ENCODE measurements around the gene CREB3. TPM values are rescaled to one million over a fixed set of nuclear protein-coding genes. Genes with fewer than 3 reads are reported as not detected.

The CREB3 gene
- polyA plus RNA-seq, 3 donors, result 17.4 to 38.7 (median 32.2) TPM

GRCh38 chr9:35708146-35708545, 24.3 kb upstream of the CREB3 start:
- H3K4me2 ChIP-seq (replicated peaks; ENCODE audit: extremely low read depth, low read length, poor library complexity, severe bottlenecking), result no peak overlapping the region
- Mint-ChIP-seq H3K4me3 (no peak overlapping the region), H3K36me3 (peaks cover 0 to 90% of the 10 kb centered on the region in 2 donors), H3K27ac (no peak overlapping the region), H3K9me3 (no peaks in the 10 kb centered on the region), H3K4me1 (no peaks in the 10 kb centered on the region), H3K27me3 (ENCODE audit: low read depth in 3 of 3) (peaks cover 0 to 2% (median 0%) of the 10 kb centered on the region in 3 donors)
- WGBS (ENCODE audit: insufficient coverage), result 100% methylated on average over 4 of the region's 4 CpGs
- no peak overlapping the region for H3K9ac ChIP-seq (ENCODE audit: insufficient read depth, low read length, poor library complexity, severe bottlenecking)
- no peak overlapping the region for H3K4me3 ChIP-seq (replicated peaks in 1 of 3; ENCODE audit: low read depth in 2 of 3, low read length in 3 of 3)
- no peaks in the 10 kb centered on the region for H3K4me1 ChIP-seq (ENCODE audit: control insufficient read depth in 1 of 2, insufficient read depth in 2 of 2, low read length in 2 of 2)
- no peaks in the 10 kb centered on the region for H3K27me3 ChIP-seq (ENCODE audit: control insufficient read depth in 2 of 2, insufficient read depth in 2 of 2, low read length in 2 of 2)
- no peak for DNase-seq
- H2AFZ ChIP-seq (ENCODE audit: insufficient read depth, low read depth, low read length, poor library complexity, severe bottlenecking), result no peak overlapping the region
- H3K27ac ChIP-seq (ENCODE audit: low read depth in 1 of 2, low read length in 2 of 2), result no peak overlapping the region
- H3K9me3 ChIP-seq (replicated peaks in 1 of 2; ENCODE audit: control insufficient read depth in 1 of 2, insufficient read depth in 1 of 2, low read length in 2 of 2), result no peaks in the 10 kb centered on the region
- H3K79me2 ChIP-seq (ENCODE audit: insufficient read depth, low read length), result no peaks in the 10 kb centered on the region
- peaks cover 96 to 99% of the 10 kb centered on the region in 2 donors for H3K36me3 ChIP-seq (replicated peaks in 1 of 2; ENCODE audit: control insufficient read depth in 1 of 2, insufficient read depth in 2 of 2, low read length in 2 of 2)
- intact Hi-C loops (cut with micrococcal nuclease), result no loop called here
- peaks cover 97% of the 10 kb centered on the region for H4K20me1 ChIP-seq (ENCODE audit: insufficient read depth, low read length)
- no peak for TF ChIP-seq CTCF (IDR thresholded peaks at IDR 0.05)

DNA sequence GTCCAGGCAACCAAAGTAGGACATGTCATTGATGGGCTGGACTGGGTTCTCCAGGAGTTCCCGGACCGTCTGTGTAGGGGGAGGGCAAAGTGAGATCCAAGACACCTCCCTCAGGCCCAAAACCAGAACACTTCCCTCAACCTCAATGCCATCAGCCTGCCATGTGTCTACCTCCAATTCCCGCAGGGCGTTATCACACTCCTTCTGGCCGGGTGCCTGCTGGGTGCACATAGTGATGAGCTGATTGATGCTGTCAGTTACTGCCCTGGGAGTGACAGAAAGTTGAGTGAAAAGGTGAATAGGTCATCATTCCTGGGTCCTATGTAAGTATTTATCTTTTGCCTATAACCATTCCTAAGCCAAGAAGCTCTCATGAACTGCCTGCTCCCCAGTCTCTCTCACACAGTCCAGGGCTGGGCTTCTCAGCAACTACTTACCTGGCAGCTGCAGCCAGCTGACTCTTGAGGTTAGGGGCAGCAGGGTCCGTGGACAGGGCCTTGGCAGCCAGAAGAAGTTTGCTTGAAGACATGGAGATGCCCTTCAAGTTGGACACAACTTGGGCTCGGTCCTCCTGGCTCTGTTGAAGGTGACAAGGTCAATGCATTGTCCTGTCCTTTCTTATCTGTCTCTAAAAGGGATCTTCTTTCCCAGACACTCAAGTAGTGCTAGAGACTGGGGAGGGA, 21.5 kb upstream of the CREB3 start:
- intact Hi-C loops (cut with micrococcal nuclease), result no loop called here
- H3K9me3 ChIP-seq (replicated peaks in 1 of 2; ENCODE audit: control insufficient read depth in 1 of 2, insufficient read depth in 1 of 2, low read length in 2 of 2), result no peaks in the 10 kb centered on the region
- H3K9me3 Mint-ChIP-seq, result no peaks in the 10 kb centered on the region
- 88% methylated on average over 1 of the region's 7 CpGs for WGBS (ENCODE audit: insufficient coverage)
- H3K27me3 Mint-ChIP-seq (ENCODE audit: low read depth in 3 of 3), result peaks cover 0 to 2% (median 0%) of the 10 kb centered on the region in 3 donors
- no peaks in the 10 kb centered on the region for H3K27me3 ChIP-seq (ENCODE audit: control insufficient read depth in 2 of 2, insufficient read depth in 2 of 2, low read length in 2 of 2)
- peaks cover 7% of the 10 kb centered on the region for H3K79me2 ChIP-seq (ENCODE audit: insufficient read depth, low read length)
- no peak overlapping the region for H3K4me2 ChIP-seq (replicated peaks; ENCODE audit: extremely low read depth, low read length, poor library complexity, severe bottlenecking)
- peaks cover 97% of the 10 kb centered on the region for H4K20me1 ChIP-seq (ENCODE audit: insufficient read depth, low read length)
- H3K4me1 ChIP-seq (ENCODE audit: control insufficient read depth in 1 of 2, insufficient read depth in 2 of 2, low read length in 2 of 2), result no peaks in the 10 kb centered on the region
- TF ChIP-seq CTCF (IDR thresholded peaks at IDR 0.05), result no peak
- H3K9ac ChIP-seq (ENCODE audit: insufficient read depth, low read length, poor library complexity, severe bottlenecking), result no peak overlapping the region
- DNase-seq, result no peak
- no peak overlapping the region for H2AFZ ChIP-seq (ENCODE audit: insufficient read depth, low read depth, low read length, poor library complexity, severe bottlenecking)
- peak overlapping the region in 3 of 7 donors; percentile 32 to 42 (median 38) for H3K27ac Mint-ChIP-seq
- peaks cover 0 to 90% of the 10 kb centered on the region in 2 donors for H3K36me3 Mint-ChIP-seq
- no peak overlapping the region for H3K4me3 ChIP-seq (replicated peaks in 1 of 3; ENCODE audit: low read depth in 2 of 3, low read length in 3 of 3)
- peak overlapping the region in 1 of 2 donors; percentile 4 for H3K27ac ChIP-seq (ENCODE audit: low read depth in 1 of 2, low read length in 2 of 2)
- H3K4me3 Mint-ChIP-seq, result no peak overlapping the region
- H3K4me1 Mint-ChIP-seq, result no peaks in the 10 kb centered on the region
- H3K36me3 ChIP-seq (replicated peaks in 1 of 2; ENCODE audit: control insufficient read depth in 1 of 2, insufficient read depth in 2 of 2, low read length in 2 of 2), result peaks cover 93 to 99% of the 10 kb centered on the region in 2 donors
